Occipital lobe (tissue), 2 donors: ENCODE measurements around the gene FAP. TPM values are rescaled to one million over a fixed set of nuclear protein-coding genes. Genes with fewer than 3 reads are reported as not detected.

ENCODE experiments used
- DNase-seq: peaks from one replicate; lab custom pipeline; 2025; lab: John Stamatoyannopoulos, UW
- total RNA-seq: library from RNA; depleted of rRNA; stranded (reverse); fragments of >200 nt; gene quantifications from one replicate; pipeline ENCODE4 v1.2.3, GENCODE V29; 2014

The FAP gene, protein sequence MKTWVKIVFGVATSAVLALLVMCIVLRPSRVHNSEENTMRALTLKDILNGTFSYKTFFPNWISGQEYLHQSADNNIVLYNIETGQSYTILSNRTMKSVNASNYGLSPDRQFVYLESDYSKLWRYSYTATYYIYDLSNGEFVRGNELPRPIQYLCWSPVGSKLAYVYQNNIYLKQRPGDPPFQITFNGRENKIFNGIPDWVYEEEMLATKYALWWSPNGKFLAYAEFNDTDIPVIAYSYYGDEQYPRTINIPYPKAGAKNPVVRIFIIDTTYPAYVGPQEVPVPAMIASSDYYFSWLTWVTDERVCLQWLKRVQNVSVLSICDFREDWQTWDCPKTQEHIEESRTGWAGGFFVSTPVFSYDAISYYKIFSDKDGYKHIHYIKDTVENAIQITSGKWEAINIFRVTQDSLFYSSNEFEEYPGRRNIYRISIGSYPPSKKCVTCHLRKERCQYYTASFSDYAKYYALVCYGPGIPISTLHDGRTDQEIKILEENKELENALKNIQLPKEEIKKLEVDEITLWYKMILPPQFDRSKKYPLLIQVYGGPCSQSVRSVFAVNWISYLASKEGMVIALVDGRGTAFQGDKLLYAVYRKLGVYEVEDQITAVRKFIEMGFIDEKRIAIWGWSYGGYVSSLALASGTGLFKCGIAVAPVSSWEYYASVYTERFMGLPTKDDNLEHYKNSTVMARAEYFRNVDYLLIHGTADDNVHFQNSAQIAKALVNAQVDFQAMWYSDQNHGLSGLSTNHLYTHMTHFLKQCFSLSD
- total RNA-seq: 2.2 TPM

DNA sequence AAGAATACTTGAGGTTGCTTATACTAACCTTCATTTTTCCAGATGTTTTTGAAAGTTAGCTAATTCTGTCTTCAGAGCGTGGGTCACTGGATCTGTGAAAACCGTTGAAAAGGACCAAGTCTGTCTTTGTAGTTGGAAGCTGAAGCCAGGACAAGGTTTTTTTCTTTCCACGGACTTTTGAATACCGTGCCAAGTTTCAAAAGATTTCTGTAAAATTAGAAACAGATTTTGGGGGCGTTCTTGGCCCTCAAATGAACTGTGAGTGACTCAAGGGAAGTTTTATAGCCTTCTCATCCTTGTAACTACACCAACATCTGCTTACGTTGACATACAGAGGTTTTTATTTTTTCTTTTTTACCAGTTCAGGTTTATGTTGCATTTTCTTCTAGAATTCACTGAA, at the start of gene FAP:
FAP (minus strand) TSS at position 152 of the 400 bp plus-strand sequence; CDS start at position 34, 118 bp downstream.
- DNase-seq: no peak

DNA sequence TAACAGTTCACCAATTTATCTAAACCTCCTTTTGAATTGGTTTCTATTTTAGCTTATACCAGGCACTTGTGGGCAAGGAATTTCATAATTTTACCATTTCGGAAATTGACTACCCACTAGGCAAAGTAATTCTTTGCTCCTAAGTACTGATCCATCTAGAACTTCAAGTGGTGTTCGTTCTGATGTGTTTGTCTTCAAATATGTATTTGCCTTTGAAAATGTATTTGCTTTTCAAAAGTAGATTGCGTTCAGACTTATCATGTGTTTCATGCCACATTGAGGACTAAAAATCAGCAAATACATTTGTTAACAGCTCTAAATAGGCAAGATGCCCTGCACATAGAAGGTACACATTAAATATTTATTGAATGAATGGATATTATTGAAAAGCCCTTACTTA, 48.5 kb upstream of the FAP start:
- no peak for DNase-seq

DNA sequence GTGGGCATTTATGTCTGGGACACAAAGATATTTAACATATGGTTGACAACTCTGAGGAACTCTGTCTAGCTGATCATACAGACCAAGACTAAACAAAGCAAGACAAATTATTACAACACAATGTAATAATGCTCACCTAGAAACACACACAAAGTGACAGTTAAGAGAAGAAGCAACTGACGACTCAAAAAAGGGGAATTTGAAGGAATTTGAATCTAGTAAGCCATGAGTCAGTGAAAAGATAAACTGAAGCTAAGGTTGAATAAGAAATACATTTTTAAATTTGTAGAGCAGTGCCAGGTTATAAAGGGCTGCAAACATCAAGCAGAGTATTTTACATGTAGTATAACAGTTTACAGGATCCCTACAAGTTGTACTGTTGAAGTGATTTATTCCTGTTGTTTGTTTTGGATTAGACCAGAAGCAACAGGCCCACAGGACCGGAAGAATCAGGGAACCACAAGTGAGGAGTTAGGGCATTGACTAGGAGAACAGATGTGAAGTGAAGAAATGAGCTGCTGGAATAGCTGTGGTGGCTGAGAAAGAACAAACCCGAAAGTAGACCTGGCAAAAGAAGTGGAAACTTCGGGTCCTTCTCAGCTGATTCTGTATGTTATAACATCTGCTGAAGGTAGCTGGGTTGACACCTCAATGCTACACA, 39.6 kb upstream of the FAP start:
- DNase-seq: no peak

DNA sequence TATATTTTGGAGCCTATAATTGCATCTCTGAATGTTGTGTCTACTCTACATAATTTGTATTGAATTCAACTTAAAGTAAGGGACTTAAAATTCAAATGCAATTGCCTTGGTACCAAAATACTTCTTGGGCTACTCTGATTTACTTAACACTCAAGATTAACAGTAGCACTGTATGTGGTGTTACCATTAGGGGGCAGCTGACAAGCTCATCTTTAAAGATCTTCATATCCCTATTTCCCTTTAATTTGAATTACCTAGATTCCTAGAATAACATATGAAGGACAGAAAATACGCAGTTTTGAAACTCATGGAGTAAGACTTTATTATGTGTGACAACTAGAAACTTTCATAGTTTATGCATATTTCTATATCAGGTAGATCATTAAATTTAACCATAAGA, 37.4 kb upstream of the FAP start:
- DNase-seq: no peak

DNA sequence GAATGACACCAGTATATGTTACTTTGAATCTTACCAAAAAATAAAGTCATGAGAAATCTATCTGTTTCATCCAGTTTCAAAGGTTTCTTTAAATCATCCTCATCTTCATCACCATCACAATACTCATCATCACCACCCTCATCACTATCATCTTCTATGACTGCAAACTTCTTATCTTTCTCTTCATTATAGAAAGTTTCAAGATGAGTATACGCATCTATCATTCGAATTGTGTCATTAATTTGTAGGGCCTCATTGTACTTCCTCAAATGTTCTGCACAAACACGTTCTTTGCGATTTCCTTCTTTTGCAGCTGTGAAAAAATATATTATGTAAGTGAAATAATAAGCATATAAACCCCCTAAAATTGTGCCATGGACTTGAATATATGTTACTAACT, 34.1 kb upstream of the FAP start:
- no peak for DNase-seq

DNA sequence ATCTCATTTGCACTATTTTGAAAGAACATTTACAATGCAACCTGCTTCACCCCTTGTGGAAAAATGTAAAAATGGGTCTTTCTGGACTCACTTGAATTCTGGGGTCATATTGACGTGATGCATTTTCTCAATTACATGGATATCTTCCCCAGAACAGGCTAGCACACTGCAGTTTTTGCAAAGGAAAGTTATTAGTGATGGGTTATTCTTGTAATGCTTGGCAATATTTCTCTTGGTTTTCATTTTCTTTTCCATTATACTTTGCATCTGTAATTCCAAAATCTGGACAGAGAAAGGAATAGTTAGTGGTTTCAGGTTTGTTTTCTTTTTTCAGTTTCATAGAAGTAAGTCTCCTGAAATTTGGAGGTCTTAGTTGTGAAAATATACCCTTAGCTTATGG, 24.8 kb upstream of the FAP start:
- no peak for DNase-seq

DNA sequence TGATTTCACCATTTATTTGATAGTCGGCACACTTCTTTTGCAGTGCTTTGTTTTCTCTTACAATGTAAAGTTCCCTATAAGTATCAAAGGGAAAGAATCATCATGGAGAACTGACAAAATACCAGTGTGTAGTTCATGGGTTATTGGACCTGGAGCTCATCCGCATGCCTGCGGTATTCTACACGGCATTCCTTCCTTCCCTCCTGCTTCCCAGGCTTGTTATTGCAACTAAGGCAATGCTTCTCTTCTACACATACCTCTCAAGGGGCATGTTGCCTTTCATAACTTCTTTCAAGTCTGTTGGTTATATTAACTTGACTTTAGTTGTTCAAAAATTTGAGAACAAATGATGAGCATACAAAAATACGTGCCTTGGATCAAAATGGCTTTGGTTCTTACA, 24.3 kb upstream of the FAP start:
- DNase-seq: no peak

DNA sequence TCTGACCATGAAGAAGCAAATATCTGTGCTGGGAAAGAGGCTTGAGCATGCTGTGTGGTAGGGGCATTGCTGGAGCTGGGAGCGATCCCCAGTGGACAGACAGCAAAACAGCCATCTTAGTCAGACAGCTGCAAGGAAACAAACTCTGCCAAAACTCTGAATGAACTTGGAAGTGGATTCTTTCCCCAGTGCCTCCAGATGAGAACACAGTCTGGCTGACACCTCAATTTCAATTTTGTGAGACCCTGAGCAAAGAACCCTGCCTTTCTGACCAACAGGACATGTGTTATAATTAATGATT, 23.2 kb upstream of the FAP start:
- no peak for DNase-seq

DNA sequence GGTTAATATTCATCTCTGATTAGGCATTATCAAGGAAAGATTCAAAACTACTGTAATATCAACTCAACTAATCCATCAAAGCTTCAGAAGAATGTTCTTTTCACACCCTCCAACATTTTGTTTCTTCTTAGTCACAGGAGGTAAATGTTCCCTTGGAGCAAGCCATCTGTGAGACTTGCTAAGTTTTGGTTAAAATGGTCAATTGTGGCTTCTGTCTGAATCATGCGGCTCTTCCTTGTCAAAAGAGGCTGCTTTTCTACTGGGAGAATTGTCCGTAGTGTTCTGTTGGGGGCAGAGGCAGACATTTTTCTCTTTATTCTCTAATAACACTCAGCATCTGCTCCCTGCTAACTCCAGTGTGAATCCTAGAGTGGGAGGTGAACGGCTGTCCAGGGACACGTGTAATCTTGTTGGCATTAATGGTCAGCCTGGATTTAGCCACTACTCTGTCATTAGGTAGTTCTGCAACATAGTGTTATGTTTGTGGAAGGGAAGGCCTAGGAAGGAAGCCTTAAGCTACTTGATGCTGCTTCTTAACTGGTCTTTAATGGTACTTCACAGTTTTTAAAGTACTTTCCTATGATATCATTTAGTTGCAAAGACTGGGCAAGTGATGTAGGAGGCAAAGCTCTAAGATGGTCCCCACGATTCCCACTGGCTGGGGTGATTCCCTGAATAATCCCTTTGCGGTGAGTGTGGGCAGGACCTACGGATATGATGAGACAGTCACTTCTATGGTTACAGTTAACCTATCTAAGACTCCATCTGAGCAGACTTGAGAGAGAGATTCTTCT, 22.6 kb upstream of the FAP start:
- no peak for DNase-seq

DNA sequence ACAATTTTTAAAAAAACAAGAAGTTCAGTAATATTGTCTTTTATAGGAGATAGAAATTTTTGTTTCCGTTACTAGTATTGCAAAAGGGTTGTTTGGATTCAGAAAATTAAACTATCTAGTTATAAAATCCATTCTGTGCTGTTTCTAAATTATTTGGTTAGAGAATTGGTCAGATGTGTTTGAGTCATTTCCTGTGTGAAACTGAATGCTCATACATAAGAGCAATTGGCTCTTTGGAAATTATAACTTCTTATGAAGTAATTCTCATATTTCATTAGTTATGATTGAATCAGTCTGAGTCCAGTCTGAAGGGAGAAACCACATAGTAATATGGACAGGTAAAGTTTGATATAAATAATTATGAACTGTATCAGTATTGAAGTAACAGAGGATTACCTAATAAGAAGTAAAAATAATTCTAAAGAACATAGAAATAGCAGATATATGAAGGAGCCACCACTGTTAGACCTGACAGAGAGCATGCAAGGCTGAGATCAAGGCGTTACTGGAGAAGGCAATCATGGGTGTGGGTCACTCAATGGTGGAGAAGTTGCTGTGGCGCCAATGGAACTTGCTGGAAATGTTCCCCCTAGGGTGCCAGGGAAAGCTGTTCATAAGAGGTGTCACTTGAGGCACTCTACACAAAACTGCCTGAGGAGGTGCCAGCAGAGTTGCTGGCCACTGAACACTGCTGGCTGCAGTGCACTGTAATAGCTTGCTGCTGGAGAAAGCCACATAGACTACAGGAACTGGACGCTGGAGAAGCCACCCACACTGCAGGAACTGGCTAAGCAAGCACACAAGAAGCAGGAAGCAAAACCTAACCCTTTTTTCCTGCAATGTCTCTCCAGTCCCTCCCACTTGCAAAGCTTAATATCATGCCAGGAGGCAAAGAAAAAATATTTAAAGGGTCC, 18.0 kb upstream of the FAP start:
- DNase-seq: no peak

DNA sequence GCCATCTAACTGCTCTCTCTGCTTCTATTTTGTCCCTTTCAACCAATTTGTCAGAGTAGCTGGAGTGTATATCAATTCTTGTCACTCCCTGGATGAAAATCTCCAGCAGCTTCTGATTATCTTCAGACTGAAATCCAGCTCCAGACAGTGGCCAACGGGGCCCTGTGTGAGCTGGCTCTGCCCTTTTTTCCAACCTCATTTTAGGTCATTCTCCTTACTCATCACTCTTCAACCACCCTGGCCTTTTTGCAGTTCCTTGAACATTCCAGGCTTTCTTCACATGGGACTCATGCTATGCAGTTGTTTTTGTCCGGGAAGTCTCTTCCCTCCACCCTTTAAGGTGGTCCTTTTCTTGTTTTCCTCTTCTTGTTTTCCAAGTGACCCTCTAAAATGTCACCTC, 15.4 kb upstream of the FAP start:
- DNase-seq: no peak

DNA sequence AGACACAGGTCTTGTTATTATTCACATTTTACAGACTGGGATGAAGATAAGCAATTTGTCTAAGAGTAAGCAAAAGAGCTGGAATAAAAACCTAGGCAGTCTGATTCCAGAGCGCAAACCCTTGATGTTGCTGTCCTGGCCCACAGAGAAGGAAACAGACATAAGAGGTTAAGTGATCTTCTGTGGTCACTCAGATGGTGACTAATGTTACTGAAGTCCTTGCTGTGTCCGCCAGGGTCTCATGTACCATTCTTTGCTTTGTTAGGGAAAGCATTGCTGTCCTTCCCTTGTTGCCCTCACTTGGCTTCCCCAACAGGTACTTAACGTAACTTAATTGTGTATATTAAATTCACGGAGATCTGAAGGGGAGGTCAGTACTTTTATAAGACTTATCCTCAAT, 14.9 kb upstream of the FAP start:
- DNase-seq: no peak

DNA sequence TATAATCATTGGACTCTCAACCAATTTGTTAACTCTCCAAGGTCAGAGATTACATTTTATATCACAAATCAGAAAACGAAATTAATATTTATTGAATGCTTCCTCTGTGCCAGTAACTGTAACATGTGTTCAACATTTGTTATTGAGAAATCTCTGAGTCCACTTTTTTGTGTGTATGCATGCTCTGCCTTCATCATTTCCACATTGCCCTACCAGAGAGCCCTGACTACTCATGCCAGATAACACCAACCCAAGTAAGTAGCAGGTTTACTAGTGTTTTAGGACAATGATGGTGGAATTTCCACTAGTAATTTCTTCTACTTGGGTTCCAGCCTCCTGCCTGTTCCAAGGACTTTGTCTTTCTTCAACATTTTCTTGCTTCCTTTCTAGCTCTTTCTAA, 14.2 kb upstream of the FAP start:
- DNase-seq: no peak

DNA sequence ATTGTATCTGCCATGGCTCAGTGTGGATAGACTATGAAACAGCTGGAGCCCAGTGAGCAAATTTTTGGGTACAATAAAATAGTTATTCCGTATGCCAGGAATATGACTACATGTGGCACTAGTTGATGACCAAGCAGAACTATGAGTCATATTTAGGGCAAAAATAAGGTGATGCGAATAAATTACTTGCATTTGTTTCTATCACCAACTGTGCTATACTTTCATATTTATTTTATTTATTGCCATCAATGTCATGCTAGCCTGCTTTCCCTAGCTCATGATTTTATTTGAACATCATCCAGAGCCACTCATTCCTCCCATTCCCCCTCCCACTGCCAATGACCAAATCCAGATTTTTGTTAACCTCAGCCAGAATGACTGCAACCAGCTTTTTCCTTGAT, 13.3 kb upstream of the FAP start:
- DNase-seq: no peak

DNA sequence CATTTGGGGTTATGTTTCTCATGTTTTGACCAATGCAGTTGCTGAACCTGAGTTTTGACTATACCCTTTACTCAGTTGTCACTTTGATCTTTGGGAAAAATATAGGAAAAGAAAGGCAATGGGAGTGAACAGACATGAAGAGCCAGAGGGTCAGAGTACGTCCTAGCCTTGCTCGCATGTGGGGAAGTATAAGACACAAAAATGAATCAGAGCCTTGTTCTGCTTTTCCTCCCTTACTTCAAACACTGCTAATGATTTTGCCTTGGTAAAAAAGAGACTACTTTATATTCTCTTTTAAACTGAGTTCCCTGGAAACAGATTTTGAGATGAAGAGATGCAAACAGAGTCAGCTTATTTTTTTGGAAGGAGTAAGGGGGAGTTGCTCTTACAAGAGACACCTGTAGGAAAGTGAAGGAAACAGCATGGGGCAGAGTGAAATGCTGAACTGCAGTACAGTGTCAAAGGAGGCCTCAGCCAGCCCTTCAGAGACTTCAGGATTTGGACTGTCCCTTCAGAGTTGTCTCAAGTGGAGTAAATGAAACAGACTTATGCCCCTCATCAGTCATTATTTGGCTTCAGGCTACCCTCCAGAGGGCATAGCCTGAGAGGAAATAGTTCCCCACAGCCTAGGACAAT, 11.1 kb upstream of the FAP start:
- no peak for DNase-seq

DNA sequence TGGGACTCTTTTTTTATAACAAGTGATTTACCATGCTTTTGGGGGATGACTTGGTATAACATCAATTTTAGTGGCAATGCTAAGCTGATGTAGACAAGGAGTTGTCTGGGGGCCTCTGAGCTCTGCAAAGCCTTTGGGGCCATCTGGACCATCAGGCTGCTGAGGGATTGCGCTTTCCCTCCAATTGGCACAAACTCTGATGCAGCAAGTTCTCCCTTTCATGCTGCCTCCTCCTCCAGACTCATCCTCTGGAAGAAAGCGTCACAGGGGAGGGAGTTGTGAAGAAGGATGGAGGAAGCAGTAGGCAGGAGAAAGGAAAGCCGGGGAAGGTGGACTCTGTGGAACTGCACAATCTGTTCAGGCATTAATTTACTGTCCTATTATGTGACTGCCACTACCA, 10.2 kb upstream of the FAP start:
- DNase-seq: no peak

DNA sequence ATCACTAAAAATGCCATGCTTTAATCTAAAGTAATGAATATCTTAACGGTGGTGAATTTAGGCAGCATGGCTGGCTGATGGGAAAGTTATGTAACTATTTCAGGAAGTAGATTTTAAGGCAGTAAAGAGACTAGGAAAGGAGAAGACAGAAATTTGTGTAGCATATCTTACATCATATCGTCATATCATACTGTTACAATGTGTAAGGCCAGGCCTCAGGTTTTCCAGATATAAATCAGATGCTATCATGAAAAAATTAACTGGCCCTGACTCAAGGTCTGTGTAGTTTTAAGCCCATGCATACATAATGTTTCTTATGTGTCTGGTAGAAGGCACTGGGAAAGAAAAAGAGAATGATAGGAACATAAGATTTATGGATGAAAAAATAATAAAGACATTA, 8.9 kb upstream of the FAP start:
- DNase-seq: no peak

DNA sequence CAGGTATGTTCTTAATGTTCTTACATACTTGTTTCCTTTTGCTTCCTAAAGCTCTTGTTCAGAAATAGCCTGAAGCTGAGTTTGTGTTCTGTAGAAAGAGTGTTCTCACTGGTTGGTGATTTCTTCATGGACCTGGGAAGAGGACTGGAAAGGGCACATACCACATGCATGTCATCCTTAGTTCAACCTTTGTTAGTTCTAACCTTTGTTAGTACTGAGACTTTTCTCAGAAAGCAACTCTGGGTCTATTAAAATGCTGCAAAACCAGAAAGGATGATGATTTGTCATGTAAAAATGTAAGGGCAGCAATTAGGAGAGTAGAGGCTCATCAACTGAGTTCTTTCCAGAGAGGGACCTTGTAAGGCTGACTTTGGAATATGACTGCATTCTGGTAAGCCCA, 2.5 kb upstream of the FAP start:
- no peak for DNase-seq

DNA sequence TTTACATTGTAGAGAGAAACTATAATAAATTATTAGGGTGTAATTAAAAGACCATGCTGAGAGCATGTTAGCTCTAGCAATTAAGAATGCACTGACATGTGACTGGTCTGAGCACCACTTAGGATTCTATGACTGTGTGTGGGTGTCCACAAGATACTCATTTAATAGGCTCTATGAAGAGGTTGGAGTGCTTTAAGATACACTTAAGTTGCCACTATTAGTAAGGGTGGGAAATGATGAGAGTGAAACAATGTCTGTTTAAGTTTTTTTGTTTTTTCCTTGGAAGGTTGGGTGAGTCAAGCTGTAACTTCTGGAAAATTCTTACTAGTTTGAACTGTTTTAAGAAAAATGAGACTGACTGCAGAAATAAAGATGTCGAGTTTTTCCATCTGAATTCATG, 1.8 kb upstream of the FAP start:
- no peak for DNase-seq

DNA sequence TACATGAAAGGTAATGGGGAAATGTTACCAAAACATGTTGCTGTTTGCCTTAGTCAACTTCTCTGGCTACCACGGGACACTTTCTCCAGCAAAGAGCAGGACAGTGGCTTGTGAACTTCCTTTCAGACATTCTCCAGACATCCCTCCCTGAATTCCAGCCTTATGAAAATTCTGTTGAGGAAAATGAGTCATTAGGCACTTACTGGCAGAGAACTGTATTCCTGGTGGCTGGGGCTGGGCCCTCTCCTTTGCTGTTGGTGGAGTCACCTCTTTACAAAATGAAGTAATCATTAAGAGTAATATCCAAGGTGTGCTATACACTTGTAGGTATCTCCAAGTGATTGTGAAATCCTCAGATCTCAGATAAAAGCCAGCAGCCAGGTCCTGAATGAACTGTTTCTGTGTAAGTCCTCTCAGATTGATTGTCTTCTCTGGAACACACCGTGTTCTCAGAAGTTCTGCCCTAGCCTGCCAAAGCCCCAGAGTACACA, 1.3 kb upstream of the FAP start:
- no peak for DNase-seq
